IMR-90 (cell line): ENCODE results near the gene SERPINA1. TPM values are rescaled to one million over a fixed set of nuclear protein-coding genes. Genes with fewer than 3 reads are reported as not detected.

Source experiments
- ATAC-seq: fragments of 200-7000 bp; cut with Tn5 transposase; 2 replicates; pipeline ENCODE4 v1.9.1; 2020; ENCODE audit warnings: low read depth, mild to moderate bottlenecking, moderate library complexity
- BruUV-seq: library from RNA; stranded (reverse); fragments of 400-500 nt; replicated peaks from 2 replicates; lab custom pipeline; 2021; lab: Mats Ljungman, UMichigan
- CTCF ChIA-PET: fragments of 300-600 bp; formaldehyde crosslinking; extraction: SDS; loops from one replicate; lab custom pipeline; 2021; ENCODE audit warnings: antibody characterized with exemption; lab: Yijun Ruan, JAX
- POLR2A ChIA-PET: fragments of 300-600 bp; sonication (Branson Sonifier 250); formaldehyde crosslinking; loops from one replicate; lab custom pipeline; 2022; ENCODE audit warnings: antibody characterized with exemption; ENCODE audit not compliant: unreplicated experiment; lab: Charles Lee
- DNase-seq: peaks from one replicate; pipeline ENCODE4 v3.0.0; 2013
- H2AFZ ChIP-seq: replicated peaks from 2 replicates; pipeline ENCODE3; 2013; ENCODE audit warnings: low read length, mild to moderate bottlenecking; ENCODE audit not compliant: poor library complexity
- H2AK5ac ChIP-seq: 2 replicates; pipeline ENCODE4 v1.6.1; 2013; ENCODE audit warnings: low read depth, low read length, inconsistent platforms
- H2AK9ac ChIP-seq: replicated peaks from 2 replicates; pipeline ENCODE3; 2013; ENCODE audit warnings: mild to moderate bottlenecking, low read depth, low read length, moderate library complexity; ENCODE audit not compliant: poor library complexity
- H2BK120ac ChIP-seq: 2 replicates; pipeline ENCODE4 v1.6.1; 2013; ENCODE audit warnings: low read depth, low read length, inconsistent platforms
- H2BK15ac ChIP-seq: 3 replicates; pipeline ENCODE4 v1.6.1; 2013; ENCODE audit warnings: low read depth, low read length, inconsistent platforms
- H2BK20ac ChIP-seq: 2 replicates; pipeline ENCODE4 v1.6.1; 2013; ENCODE audit warnings: low read depth, mild to moderate bottlenecking, inconsistent platforms, low read length, moderate library complexity
- H2BK5ac ChIP-seq: 2 replicates; pipeline ENCODE4 v1.6.1; 2013; ENCODE audit warnings: mild to moderate bottlenecking, low read depth, low read length, inconsistent platforms; ENCODE audit not compliant: poor library complexity, severe bottlenecking
- H3K14ac ChIP-seq: replicated peaks from 2 replicates; pipeline ENCODE4 v1.6.1; 2013; ENCODE audit warnings: low read depth, low read length, inconsistent platforms
- H3K18ac ChIP-seq: 2 replicates; pipeline ENCODE4 v1.6.1; 2013; ENCODE audit warnings: low read depth, low read length, control low read depth
- H3K23ac ChIP-seq: 2 replicates; pipeline ENCODE4 v1.6.1; 2013; ENCODE audit warnings: low read depth, low read length, inconsistent platforms
- H3K27ac ChIP-seq: 2 replicates; pipeline ENCODE4 v1.5.1; 2013; ENCODE audit warnings: mild to moderate bottlenecking, control low read depth, low read length; ENCODE audit not compliant: insufficient read depth
- H3K27me3 ChIP-seq: 2 replicates; pipeline ENCODE4 v1.6.1; 2013; ENCODE audit warnings: low read length; ENCODE audit not compliant: control insufficient read depth, insufficient read depth
- H3K36me3 ChIP-seq: 2 replicates; pipeline ENCODE4 v1.6.1; 2013; ENCODE audit warnings: low read length, mixed read lengths; ENCODE audit not compliant: control insufficient read depth, insufficient read depth
- H3K4ac ChIP-seq: 2 replicates; pipeline ENCODE4 v1.6.1; 2013; ENCODE audit warnings: low read depth, low read length, inconsistent platforms
- H3K4me1 ChIP-seq: 2 replicates; pipeline ENCODE4 v1.6.1; 2013; ENCODE audit warnings: low read length, mixed read lengths; ENCODE audit not compliant: control insufficient read depth, insufficient read depth
- H3K4me2 ChIP-seq: 2 replicates; pipeline ENCODE4 v1.6.1; 2013; ENCODE audit warnings: low read depth, mild to moderate bottlenecking, control low read depth, low read length, moderate library complexity
- H3K4me3 ChIP-seq: 2 replicates; pipeline ENCODE4 v1.5.1; 2013; ENCODE audit warnings: low read depth, mild to moderate bottlenecking, control low read depth, low read length, moderate library complexity; ENCODE audit not compliant: insufficient read depth
- H3K56ac ChIP-seq: 2 replicates; pipeline ENCODE4 v1.6.1; 2013; ENCODE audit warnings: low read length, inconsistent platforms; ENCODE audit not compliant: insufficient read depth; ENCODE audit errors: extremely low read depth
- H3K79me1 ChIP-seq, 2 experiments: 2 replicates each; pipeline ENCODE4 v1.6.1; 2013; ENCODE audit warnings: low read length in 2 of 2, inconsistent platforms in 1 of 2, low read depth in 1 of 2
- H3K9ac ChIP-seq: 2 replicates; pipeline ENCODE4 v1.6.1; 2013; ENCODE audit warnings: low read depth, low read length, control low read depth
- H3K9me1 ChIP-seq: 2 replicates; pipeline ENCODE4 v1.6.1; 2013; ENCODE audit warnings: low read length, inconsistent platforms; ENCODE audit not compliant: insufficient read depth
- H3K9me3 ChIP-seq: 2 replicates; pipeline ENCODE4 v1.6.1; 2013; ENCODE audit warnings: low read length; ENCODE audit not compliant: control insufficient read depth, insufficient read depth
- H4K20me1 ChIP-seq: 2 replicates; pipeline ENCODE4 v1.6.1; 2013; ENCODE audit warnings: low read length, inconsistent platforms; ENCODE audit not compliant: insufficient read depth
- H4K5ac ChIP-seq: 2 replicates; pipeline ENCODE4 v1.6.1; 2013; ENCODE audit warnings: mild to moderate bottlenecking, low read depth, low read length, control low read depth
- H4K8ac ChIP-seq, 2 experiments: 2 replicates each; pipeline ENCODE4 v1.6.1; 2013; ENCODE audit warnings: low read depth in 2 of 2, low read length in 2 of 2, control low read depth in 1 of 2, inconsistent platforms in 1 of 2
- H4K91ac ChIP-seq: 2 replicates; pipeline ENCODE4 v1.6.1; 2013; ENCODE audit warnings: low read depth, low read length, inconsistent platforms; ENCODE audit not compliant: insufficient read depth
- BHLHE40 ChIP-seq: fragments of 150-350 bp; IDR thresholded peaks from 2 replicates; pipeline ENCODE4 v1.6.1; 2016; ENCODE audit warnings: mild to moderate bottlenecking, low read depth, low read length
- CEBPB ChIP-seq: IDR thresholded peaks from 2 replicates; pipeline ENCODE4 v1.6.1; 2012; ENCODE audit warnings: low read depth, low read length, improper control_type of control experiment
- CHD1 ChIP-seq: IDR thresholded peaks from 2 replicates; pipeline ENCODE4 v1.6.1; 2012; ENCODE audit warnings: low read depth, low read length, improper control_type of control experiment
- ELK1 ChIP-seq: fragments of 150-350 bp; IDR thresholded peaks from 2 replicates; pipeline ENCODE4 v1.6.1; 2016; ENCODE audit warnings: low read depth, mild to moderate bottlenecking, low read length, moderate library complexity, borderline replicate concordance
- FOS ChIP-seq: fragments of 150-350 bp; IDR thresholded peaks from 2 replicates; pipeline ENCODE4 v1.6.1; 2016; ENCODE audit warnings: low read depth, low read length
- MAFK ChIP-seq: IDR thresholded peaks from 2 replicates; pipeline ENCODE4 v1.6.1; 2012; ENCODE audit warnings: low read depth, low read length, improper control_type of control experiment
- MAZ ChIP-seq: IDR thresholded peaks from 2 replicates; pipeline ENCODE4 v1.6.1; 2012; ENCODE audit warnings: low read depth, mild to moderate bottlenecking, low read length, improper control_type of control experiment, moderate library complexity, borderline replicate concordance
- MXI1 ChIP-seq: IDR thresholded peaks from 2 replicates; pipeline ENCODE4 v1.6.1; 2012; ENCODE audit warnings: low read depth, mild to moderate bottlenecking, low read length, moderate library complexity, borderline replicate concordance
- NFE2L2 ChIP-seq: fragments of 150-350 bp; IDR thresholded peaks from 2 replicates; pipeline ENCODE4 v1.6.1; 2016; ENCODE audit warnings: low read depth, mild to moderate bottlenecking, low read length
- POLR2A ChIP-seq: IDR thresholded peaks from 2 replicates; pipeline ENCODE4 v1.6.1; 2012; ENCODE audit warnings: mild to moderate bottlenecking, low read depth, low read length
- RAD21 ChIP-seq: IDR thresholded peaks from 2 replicates; pipeline ENCODE4 v1.6.1; 2012; ENCODE audit warnings: low read length, improper control_type of control experiment
- RCOR1 ChIP-seq: IDR thresholded peaks from 2 replicates; pipeline ENCODE4 v1.6.1; 2012; ENCODE audit warnings: mild to moderate bottlenecking, low read length, improper control_type of control experiment; ENCODE audit not compliant: insufficient replicate concordance
- RFX5 ChIP-seq: IDR thresholded peaks from 2 replicates; pipeline ENCODE4 v1.8.0; 2012; ENCODE audit warnings: low read depth, mild to moderate bottlenecking, low read length, moderate library complexity
- USF2 ChIP-seq: fragments of 150-350 bp; IDR thresholded peaks from 2 replicates; pipeline ENCODE4 v1.6.1; 2017; ENCODE audit warnings: mild to moderate bottlenecking, antibody characterized with exemption, low read length, low read depth
- dilution Hi-C: fragments of 300-500 bp; cut with HindIII; formaldehyde crosslinking; loops from one replicate; pipeline ENCODE4 v1.14.3; 2018; ENCODE audit warnings: low sequenced_read_pairs; ENCODE audit not compliant: unreplicated experiment
- in situ Hi-C: fragments of 300-500 bp; cut with MboI; formaldehyde crosslinking; loops from 3 replicates; pipeline ENCODE4 v1.14.3; 2019; ENCODE audit warnings: low sequenced_read_pairs, inconsistent platforms, mixed read lengths
- intact Hi-C: fragments of 100-400 bp; cut with micrococcal nuclease; formaldehyde crosslinking; loops from 2 replicates; pipeline ENCODE4 v1.10.0; 2022
- polyA plus RNA-seq, 3 experiments: library from polyadenylated mRNA; depleted of rRNA; stranded (reverse); fragments of >200 nt; gene quantifications; 2 replicates each; pipeline ENCODE4 v1.2.3, GENCODE V29; 2012; ENCODE audit warnings: low replicate concordance in 1 of 3
- total RNA-seq: library from RNA; depleted of rRNA; stranded (reverse); fragments of >200 nt; gene quantifications from 2 replicates; pipeline ENCODE4 v1.2.3, GENCODE V29; 2012
- TF ChIP-seq, protein P1 (sequence below): conservative IDR thresholded peaks from 2 replicates; pipeline ENCODE4 v1.5.1; 2012; ENCODE audit warnings: mild to moderate bottlenecking, low read depth, low read length, improper control_type of control experiment

SERPINA1 gene
- total and polyA plus RNA-seq, 2 of the 4 experiments (the other 2 are of a cell fraction) = 0.54 to 1.2 TPM

- TF ChIP-seq FOS (no peak), MXI1 (no peak), CHD1 (no peak), RCOR1 (no peak), BHLHE40 (no peak), CEBPB (no peak), MAFK (no peak), USF2 (no peak), RFX5 (no peak), MAZ (no peak), NFE2L2 (no peak), ELK1 (no peak), POLR2A (no peak), RAD21 (no peak)
- TF ChIP-seq, protein P1, sequence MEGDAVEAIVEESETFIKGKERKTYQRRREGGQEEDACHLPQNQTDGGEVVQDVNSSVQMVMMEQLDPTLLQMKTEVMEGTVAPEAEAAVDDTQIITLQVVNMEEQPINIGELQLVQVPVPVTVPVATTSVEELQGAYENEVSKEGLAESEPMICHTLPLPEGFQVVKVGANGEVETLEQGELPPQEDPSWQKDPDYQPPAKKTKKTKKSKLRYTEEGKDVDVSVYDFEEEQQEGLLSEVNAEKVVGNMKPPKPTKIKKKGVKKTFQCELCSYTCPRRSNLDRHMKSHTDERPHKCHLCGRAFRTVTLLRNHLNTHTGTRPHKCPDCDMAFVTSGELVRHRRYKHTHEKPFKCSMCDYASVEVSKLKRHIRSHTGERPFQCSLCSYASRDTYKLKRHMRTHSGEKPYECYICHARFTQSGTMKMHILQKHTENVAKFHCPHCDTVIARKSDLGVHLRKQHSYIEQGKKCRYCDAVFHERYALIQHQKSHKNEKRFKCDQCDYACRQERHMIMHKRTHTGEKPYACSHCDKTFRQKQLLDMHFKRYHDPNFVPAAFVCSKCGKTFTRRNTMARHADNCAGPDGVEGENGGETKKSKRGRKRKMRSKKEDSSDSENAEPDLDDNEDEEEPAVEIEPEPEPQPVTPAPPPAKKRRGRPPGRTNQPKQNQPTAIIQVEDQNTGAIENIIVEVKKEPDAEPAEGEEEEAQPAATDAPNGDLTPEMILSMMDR = no peak
- H3K9me3 ChIP-seq = no peaks in the 10 kb centered on the region
- no peaks in the 10 kb centered on the region for H3K79me1 ChIP-seq
- no TSS peak for BruUV-seq
- H3K9me1 ChIP-seq = peaks cover 14% of the 10 kb centered on the region
- H3K23ac ChIP-seq = no peak overlapping the region
- no peak overlapping the region for H2BK15ac ChIP-seq
- H4K20me1 ChIP-seq = no peaks in the 10 kb centered on the region
- no peak overlapping the region for H3K4me2 ChIP-seq
- H2BK5ac ChIP-seq = no peak overlapping the region
- no peak overlapping the region for H3K4ac ChIP-seq
- no peak overlapping the region for H4K8ac ChIP-seq
- intact Hi-C loops (no loop called here), in situ Hi-C loops (no loop called here), dilution Hi-C loops (no loop called here)
- no peak overlapping the region for H2AK9ac ChIP-seq
- no peak overlapping the region for H3K14ac ChIP-seq
- no peak overlapping the region for H4K5ac ChIP-seq
- H3K27me3 ChIP-seq = no peaks in the 10 kb centered on the region
- no peak overlapping the region for H3K27ac ChIP-seq
- no peaks in the 10 kb centered on the region for H3K36me3 ChIP-seq
- no peak overlapping the region for H2BK20ac ChIP-seq
- H3K56ac ChIP-seq = no peak overlapping the region
- no peak overlapping the region for H3K4me3 ChIP-seq
- H2BK120ac ChIP-seq = no peak overlapping the region
- H2AK5ac ChIP-seq = no peak overlapping the region
- H3K4me1 ChIP-seq = peaks cover 6% of the 10 kb centered on the region
- CTCF ChIA-PET = no interaction called here
- no peak for DNase-seq
- no peak overlapping the region for H3K9ac ChIP-seq
- no peak overlapping the region for H2AFZ ChIP-seq
- POLR2A ChIA-PET = no interaction called here
- no peak for ATAC-seq
- H4K91ac ChIP-seq = no peak overlapping the region
- H3K18ac ChIP-seq = no peak overlapping the region
These were observed 47.9 kb downstream of the SERPINA1 start for GRCh38 chr14:94340533-94340932.
